Loucy (cell line): ENCODE data around the gene ELL.

Source experiments
- H2AFZ ChIP-seq: fragments of 200-600 bp; sonication (generic); 2 replicates; pipeline ENCODE4 v1.6.0; 2016; ENCODE audit warnings: antibody characterized with exemption, mild to moderate bottlenecking, low read length, moderate library complexity
- H3F3A ChIP-seq: fragments of 200-600 bp; 2 replicates; pipeline ENCODE4 v1.6.0; 2016; ENCODE audit warnings: antibody characterized with exemption, low read depth, mild to moderate bottlenecking
- H3K27me3 ChIP-seq: fragments of 200-600 bp; sonication (generic); 2 replicates; pipeline ENCODE4 v1.6.1; 2014; ENCODE audit warnings: low read length, mild to moderate bottlenecking; ENCODE audit not compliant: insufficient read depth, poor library complexity, severe bottlenecking
- H3K36me3 ChIP-seq: fragments of 200-600 bp; sonication (generic); 2 replicates; pipeline ENCODE4 v1.6.1; 2016; ENCODE audit warnings: low read length; ENCODE audit not compliant: insufficient read depth
- H3K4me1 ChIP-seq: fragments of 200-600 bp; sonication (generic); 2 replicates; pipeline ENCODE4 v1.5.1; 2014; ENCODE audit warnings: low read length, mild to moderate bottlenecking; ENCODE audit not compliant: insufficient read depth, poor library complexity, severe bottlenecking
- H3K4me2 ChIP-seq: fragments of 200-600 bp; sonication (generic); 2 replicates; pipeline ENCODE4 v1.6.0; 2014; ENCODE audit warnings: antibody characterized with exemption, low read length, low read depth, mild to moderate bottlenecking; ENCODE audit not compliant: poor library complexity, severe bottlenecking
- H3K4me3 ChIP-seq: fragments of 200-600 bp; sonication (generic); 2 replicates; pipeline ENCODE4 v1.5.1; 2014; ENCODE audit warnings: low read length, mild to moderate bottlenecking, mixed read lengths; ENCODE audit not compliant: poor library complexity, severe bottlenecking
- H3K79me2 ChIP-seq: fragments of 200-600 bp; sonication (generic); 2 replicates; pipeline ENCODE4 v1.6.1; 2014; ENCODE audit warnings: low read length; ENCODE audit not compliant: insufficient read depth
- H3K9ac ChIP-seq: fragments of 200-600 bp; sonication (generic); 2 replicates; pipeline ENCODE4 v1.6.0; 2014; ENCODE audit warnings: mild to moderate bottlenecking, low read depth, low read length, moderate library complexity; ENCODE audit not compliant: poor library complexity, severe bottlenecking
- H3K9me2 ChIP-seq: fragments of 200-600 bp; sonication (generic); replicated peaks from 2 replicates; pipeline ENCODE4 v1.6.1; 2016; ENCODE audit warnings: low read depth, low read length, mixed read lengths
- H3K9me3 ChIP-seq: fragments of 200-600 bp; sonication (generic); 2 replicates; pipeline ENCODE4 v1.6.1; 2014; ENCODE audit warnings: mild to moderate bottlenecking, antibody characterized with exemption, low read length, low read depth; ENCODE audit not compliant: insufficient read depth
- H4K20me1 ChIP-seq: fragments of 200-600 bp; sonication (generic); 2 replicates; pipeline ENCODE4 v1.6.0; 2014; ENCODE audit warnings: antibody characterized with exemption, low read length, mild to moderate bottlenecking; ENCODE audit not compliant: insufficient read depth, poor library complexity, severe bottlenecking
- EZH2phosphoT487 ChIP-seq: fragments of 200-600 bp; IDR thresholded peaks from 2 replicates; pipeline ENCODE4 v1.6.1; 2018; ENCODE audit warnings: antibody characterized with exemption, mild to moderate bottlenecking, moderate library complexity, borderline replicate concordance
- TF ChIP-seq, protein P1 (sequence below): fragments of 200-600 bp; sonication (generic); conservative IDR thresholded peaks from 2 replicates; pipeline ENCODE4 v1.5.1; 2014; ENCODE audit warnings: mild to moderate bottlenecking, antibody characterized with exemption, low read length

The ELL gene

DNA sequence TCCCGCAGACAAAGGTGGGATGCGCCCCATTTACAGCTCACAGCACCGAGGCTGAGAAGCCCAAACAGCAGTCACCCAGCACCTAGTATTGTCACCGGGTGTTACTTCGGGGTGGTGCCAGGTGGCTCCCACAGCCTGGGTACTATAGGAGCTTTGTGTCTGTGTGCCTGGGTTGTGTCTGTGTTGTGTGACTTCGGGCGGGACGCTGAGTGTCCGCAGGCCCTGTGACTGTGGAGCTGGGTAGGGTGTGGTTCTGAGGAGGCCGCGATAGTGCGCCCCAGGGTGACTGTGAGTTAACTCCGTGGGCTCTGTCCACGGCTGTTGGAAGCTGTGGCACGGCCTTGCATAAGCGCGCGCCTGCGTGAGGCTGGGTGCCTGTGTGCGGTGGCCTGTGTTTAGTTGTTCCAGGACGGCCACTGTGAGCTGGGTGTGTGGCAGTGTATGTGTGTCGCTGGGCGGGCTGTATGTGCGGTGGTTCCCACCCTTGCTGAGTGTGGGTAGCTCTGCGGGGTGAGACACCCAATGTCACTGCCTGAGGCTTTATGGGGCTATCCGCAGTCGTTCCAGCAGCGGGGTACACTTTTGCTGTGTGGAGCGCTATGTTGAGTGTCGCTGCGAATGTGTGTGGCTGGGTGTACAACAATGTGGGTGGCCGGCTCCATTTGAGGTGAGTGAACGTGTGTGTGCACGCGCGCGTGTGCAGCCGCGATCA, 103.2 kb downstream of the ELL start:
- no peaks in the 10 kb centered on the region for H3K27me3 ChIP-seq
- H4K20me1 ChIP-seq, result peaks cover 25% of the 10 kb centered on the region
- H3K36me3 ChIP-seq, result no peaks in the 10 kb centered on the region
- H3K79me2 ChIP-seq, result peaks cover 43% of the 10 kb centered on the region
- no peaks in the 10 kb centered on the region for H3K9me3 ChIP-seq
- H3K4me1 ChIP-seq, result peaks cover 73% of the 10 kb centered on the region
- H3K9ac ChIP-seq, result peak overlapping the region; percentile 86
- TF ChIP-seq EZH2phosphoT487, result no peak
- TF ChIP-seq, protein P1, sequence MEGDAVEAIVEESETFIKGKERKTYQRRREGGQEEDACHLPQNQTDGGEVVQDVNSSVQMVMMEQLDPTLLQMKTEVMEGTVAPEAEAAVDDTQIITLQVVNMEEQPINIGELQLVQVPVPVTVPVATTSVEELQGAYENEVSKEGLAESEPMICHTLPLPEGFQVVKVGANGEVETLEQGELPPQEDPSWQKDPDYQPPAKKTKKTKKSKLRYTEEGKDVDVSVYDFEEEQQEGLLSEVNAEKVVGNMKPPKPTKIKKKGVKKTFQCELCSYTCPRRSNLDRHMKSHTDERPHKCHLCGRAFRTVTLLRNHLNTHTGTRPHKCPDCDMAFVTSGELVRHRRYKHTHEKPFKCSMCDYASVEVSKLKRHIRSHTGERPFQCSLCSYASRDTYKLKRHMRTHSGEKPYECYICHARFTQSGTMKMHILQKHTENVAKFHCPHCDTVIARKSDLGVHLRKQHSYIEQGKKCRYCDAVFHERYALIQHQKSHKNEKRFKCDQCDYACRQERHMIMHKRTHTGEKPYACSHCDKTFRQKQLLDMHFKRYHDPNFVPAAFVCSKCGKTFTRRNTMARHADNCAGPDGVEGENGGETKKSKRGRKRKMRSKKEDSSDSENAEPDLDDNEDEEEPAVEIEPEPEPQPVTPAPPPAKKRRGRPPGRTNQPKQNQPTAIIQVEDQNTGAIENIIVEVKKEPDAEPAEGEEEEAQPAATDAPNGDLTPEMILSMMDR, result no peak
- no peak overlapping the region for H2AFZ ChIP-seq
- no peaks in the 10 kb centered on the region for H3K9me2 ChIP-seq
- peak overlapping the region; percentile 88 for H3K4me2 ChIP-seq
- peaks cover 17% of the 10 kb centered on the region; the same call in 1 of the 2 replicates for H3F3A ChIP-seq
- peak overlapping the region; percentile 80 for H3K4me3 ChIP-seq

DNA sequence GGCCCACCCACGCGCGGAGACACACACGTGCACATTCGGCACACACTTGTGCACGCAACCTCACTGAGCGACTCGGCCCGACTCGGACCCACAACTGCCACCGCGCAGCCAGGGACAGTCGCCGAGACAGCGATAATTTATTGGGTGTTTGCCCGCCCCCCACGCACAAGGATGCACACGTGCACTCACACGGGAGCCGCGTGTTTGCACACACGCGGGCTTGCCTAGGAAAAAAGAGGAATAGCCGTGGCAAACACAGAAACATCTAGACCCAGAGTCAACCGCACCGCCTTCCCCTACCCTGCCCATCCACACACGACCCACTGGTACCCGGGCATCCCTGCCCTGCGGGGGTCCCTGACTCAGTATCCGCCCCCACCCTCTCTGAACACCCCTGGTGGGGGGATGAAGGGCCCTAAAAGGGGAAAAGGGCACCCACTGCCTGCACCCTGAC, 103.8 kb downstream of the ELL start:
- H3K4me3 ChIP-seq, result peak overlapping the region; percentile 80
- H4K20me1 ChIP-seq, result peaks cover 22% of the 10 kb centered on the region
- H3K4me2 ChIP-seq, result peak overlapping the region; percentile 88
- H3K27me3 ChIP-seq, result no peaks in the 10 kb centered on the region
- H3K36me3 ChIP-seq, result no peaks in the 10 kb centered on the region
- H3K9ac ChIP-seq, result peak overlapping the region; percentile 86
- H3F3A ChIP-seq, result peaks cover 17% of the 10 kb centered on the region; the same call in 1 of the 2 replicates
- H3K4me1 ChIP-seq, result peaks cover 70% of the 10 kb centered on the region
- no peaks in the 10 kb centered on the region for H3K9me3 ChIP-seq
- TF ChIP-seq EZH2phosphoT487, result no peak
- TF ChIP-seq, protein P1, result no peak
- no peaks in the 10 kb centered on the region for H3K9me2 ChIP-seq
- peak overlapping the region; percentile 33; the same call in 1 of the 2 replicates for H2AFZ ChIP-seq
- peaks cover 37% of the 10 kb centered on the region for H3K79me2 ChIP-seq

- Histone ChIP-seq H3K4me1 (peaks cover 64% of the 10 kb centered on the region), H3K9me2 (no peaks in the 10 kb centered on the region), H3F3A (peaks cover 17% of the 10 kb centered on the region; the same call in 1 of the 2 replicates), H3K9me3 (no peaks in the 10 kb centered on the region), H3K4me3 (peak overlapping the region; percentile 80), H3K4me2 (peak overlapping the region; percentile 88), H4K20me1 (peaks cover 18% of the 10 kb centered on the region), H3K79me2 (peaks cover 31% of the 10 kb centered on the region), H3K36me3 (no peaks in the 10 kb centered on the region), H3K9ac (peak overlapping the region; percentile 86), H2AFZ (peak overlapping the region; percentile 33), H3K27me3 (no peaks in the 10 kb centered on the region)
- TF ChIP-seq, protein P1, result no peak
- no peak for TF ChIP-seq EZH2phosphoT487
These were observed 104.4 kb downstream of the ELL start for GRCh38 chr19:18417250-18418028.
